Putamen (tissue), 1 donor: ENCODE results near the gene RHEB.

Experiments used
- DNase-seq: peaks from one replicate; pipeline ENCODE4 v3.0.0-alpha.2; 2016; ENCODE audit warnings: low spot score

RHEB gene

GRCh38 chr7:151503902-151504714 lies 15.6 kb downstream of the RHEB start:
- DNase-seq: no peak

- no peak for DNase-seq
These were observed 18.0 kb downstream of the RHEB start for GRCh38 chr7:151501676-151502075.

GRCh38 chr7:151498495-151498894 lies 21.2 kb downstream of the RHEB start:
- DNase-seq: no peak

GRCh38 chr7:151497306-151497871 lies 22.3 kb downstream of the RHEB start:
- no peak for DNase-seq

GRCh38 chr7:151495360-151495759 lies 24.3 kb downstream of the RHEB start:
- DNase-seq: no peak

GRCh38 chr7:151494298-151495284 lies 25.1 kb downstream of the RHEB start:
- no peak for DNase-seq

- no peak for DNase-seq
These were observed 26.6 kb downstream of the RHEB start for GRCh38 chr7:151493083-151493482.

GRCh38 chr7:151491859-151492258 lies 27.8 kb downstream of the RHEB start:
- DNase-seq: no peak

- peak; percentile 26 for DNase-seq
These were observed 29.1 kb downstream of the RHEB start for GRCh38 chr7:151490456-151491105.

- no peak for DNase-seq
These were observed 30.2 kb downstream of the RHEB start for GRCh38 chr7:151489498-151489897.

- no peak for DNase-seq
These were observed 31.6 kb downstream of the RHEB start for GRCh38 chr7:151488096-151488495.

- DNase-seq: no peak
These were observed 32.5 kb downstream of the RHEB start for GRCh38 chr7:151487228-151487627.

GRCh38 chr7:151486074-151486473 lies 33.6 kb downstream of the RHEB start:
- no peak for DNase-seq

- DNase-seq: no peak
These were observed 34.6 kb downstream of the RHEB start for GRCh38 chr7:151484971-151485707.

GRCh38 chr7:151483711-151483983 lies 36.0 kb downstream of the RHEB start:
- DNase-seq: no peak

GRCh38 chr7:151482883-151483710 lies 36.6 kb downstream of the RHEB start:
- no peak for DNase-seq

- DNase-seq: no peak
These were observed 37.8 kb downstream of the RHEB start for GRCh38 chr7:151481650-151482505.

GRCh38 chr7:151477867-151478266 lies 41.8 kb downstream of the RHEB start:
- DNase-seq: no peak

GRCh38 chr7:151472644-151473380 lies 46.9 kb downstream of the RHEB start:
- DNase-seq: no peak
